Stimulated activated CD4-positive, alpha-beta T cell treated with anti-CD3 and anti-CD28 coated beads, TNF-alpha, amount 100 ng/mL, for 24 hours (primary cell): Measurements from ENCODE around the gene ZMYM4.

Source experiments
- DNase-seq, 3 experiments: peaks; one replicate each; pipeline ENCODE4 v3.0.0-alpha.2; 2020; ENCODE audit warnings: low read depth in 3 of 3

The ZMYM4 gene

GRCh38 chr1:35274197-35274596 lies 5.7 kb downstream of the ZMYM4 start:
- no peak for DNase-seq

- DNase-seq = no peak
Observed at GRCh38 chr1:35278886-35279554, 10.5 kb downstream of the ZMYM4 start.

DNA sequence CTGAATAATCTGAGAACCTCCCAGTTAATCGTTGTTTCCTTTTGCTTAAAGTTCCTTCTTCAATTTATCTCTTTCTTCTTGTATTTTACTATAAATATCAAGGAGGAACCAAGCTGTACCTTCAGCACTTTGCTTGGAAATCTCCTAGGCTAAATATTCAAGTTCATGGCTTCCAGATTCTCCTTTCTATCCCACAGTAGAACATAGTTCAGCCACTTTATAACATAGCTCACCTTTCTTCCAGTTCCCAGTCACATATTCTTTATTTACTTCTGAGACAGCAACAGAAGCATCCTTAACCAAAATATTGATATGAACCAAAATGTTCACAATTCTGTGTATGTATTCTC lies 11.0 kb downstream of the ZMYM4 start:
- DNase-seq = no peak

DNA sequence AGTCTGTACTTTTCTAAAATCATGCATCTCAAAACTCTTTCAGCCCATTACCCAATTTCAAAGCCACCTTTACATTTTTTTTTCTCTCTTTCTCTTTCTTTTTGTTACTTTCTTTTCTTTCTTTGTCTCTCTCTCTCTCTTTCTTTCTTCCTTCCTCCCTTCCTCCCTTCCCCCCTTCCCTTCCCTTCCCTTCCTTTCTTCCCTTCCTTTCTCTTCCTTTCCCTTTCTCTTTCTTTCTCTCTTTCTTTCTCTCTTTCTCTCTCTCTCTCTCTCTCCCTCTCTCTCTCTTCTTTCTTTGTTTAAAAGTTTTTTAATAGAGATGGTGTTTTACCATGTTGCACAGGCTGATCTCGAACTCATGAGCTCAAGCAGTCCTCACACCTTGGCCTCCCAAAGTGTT lies 11.5 kb downstream of the ZMYM4 start:
- DNase-seq = no peak

DNA sequence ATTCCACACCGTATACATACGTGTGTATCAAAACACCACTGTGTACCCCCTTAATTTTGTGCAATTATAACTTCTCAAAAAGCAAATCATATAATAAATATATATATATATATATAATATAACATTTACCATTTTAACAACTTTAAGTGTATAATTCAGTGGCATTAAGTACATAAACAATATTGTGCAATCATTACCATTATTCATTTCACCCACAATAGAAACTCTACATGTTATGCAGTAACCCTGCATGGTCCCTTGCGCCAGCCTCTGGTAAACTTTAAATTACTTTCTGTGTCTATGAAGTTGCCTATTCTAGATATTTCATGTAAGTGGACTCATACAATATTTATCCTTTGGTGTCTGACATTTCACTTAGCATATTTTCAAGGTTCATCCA lies 13.1 kb downstream of the ZMYM4 start:
- DNase-seq = no peak

DNA sequence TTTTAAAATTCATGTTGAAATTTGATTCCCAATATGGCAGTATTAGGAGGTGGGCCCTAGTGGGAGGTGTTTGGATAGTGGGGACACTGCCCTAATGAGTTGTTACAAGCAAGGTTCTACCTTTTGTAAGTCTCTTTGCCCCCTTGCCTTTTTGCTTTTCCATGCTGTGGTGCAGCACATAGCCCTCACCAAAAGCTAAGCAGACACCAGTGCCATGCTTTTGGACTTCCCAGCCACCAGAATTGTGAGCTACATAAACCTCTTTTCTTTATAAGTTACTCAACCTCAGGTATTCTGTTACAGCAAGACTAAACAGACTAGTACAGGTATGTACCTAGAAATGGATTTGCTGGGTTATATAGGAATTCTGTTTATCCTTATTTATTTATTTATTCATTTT lies 13.7 kb downstream of the ZMYM4 start:
- no peak for DNase-seq

DNA sequence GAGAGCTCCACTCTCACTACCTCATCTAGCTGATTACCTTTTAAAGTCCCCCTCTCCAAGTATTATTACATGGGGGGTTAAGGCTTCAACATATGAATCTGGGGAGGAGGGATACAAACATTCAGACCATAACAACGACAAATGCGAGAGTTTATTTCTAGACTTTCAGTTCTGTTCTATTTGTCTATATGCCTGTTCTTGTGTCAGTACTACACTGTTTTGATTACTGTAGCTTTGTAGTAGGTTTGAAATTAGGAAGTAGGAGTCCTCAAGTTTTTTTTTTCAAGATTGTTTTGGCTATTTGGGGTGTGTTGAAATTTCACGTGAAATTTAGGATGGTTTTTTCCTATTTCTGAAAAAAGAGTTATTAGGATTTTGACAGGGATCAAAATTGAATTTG lies 16.3 kb downstream of the ZMYM4 start:
- DNase-seq = no peak

DNA sequence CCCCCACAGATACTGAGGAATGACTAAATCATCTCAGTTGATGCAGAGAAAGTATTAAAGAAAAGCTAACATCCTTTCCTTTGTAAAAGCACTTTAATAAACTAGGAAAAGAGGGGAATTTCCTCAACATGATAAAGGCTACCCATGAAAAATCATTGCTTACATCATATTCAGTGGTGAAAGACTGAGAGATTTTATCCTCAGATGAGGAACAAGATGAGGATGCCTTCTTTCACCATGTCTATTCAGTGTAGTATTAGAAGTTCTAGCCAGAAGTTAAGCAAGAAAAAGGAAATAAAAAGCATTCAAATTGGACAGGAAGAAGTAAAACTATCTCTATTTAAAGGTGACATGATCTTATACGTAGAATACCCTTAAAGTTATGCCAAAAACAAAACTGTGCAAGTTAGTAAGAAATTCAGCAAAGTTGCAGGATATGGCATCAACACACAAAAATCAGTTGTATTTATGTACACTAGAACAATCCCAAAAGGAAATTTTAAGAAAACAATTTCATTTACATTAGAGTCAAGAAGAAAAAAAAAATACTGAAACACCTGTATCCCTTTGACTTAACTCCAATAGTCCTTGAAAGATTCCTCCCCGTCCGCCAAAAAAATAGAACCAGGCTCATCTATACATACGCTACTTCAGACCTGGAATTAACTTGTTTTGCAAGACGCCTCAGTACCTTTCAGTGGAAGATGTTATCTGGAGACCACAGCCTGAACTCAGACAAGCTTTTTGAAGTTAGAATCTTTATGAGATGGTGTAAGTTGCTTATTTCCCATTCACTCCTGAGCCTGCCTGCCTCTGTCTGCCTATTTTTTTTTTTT lies 17.5 kb downstream of the ZMYM4 start:
- no peak for DNase-seq

GRCh38 chr1:35287807-35288640 lies 19.5 kb downstream of the ZMYM4 start:
- DNase-seq = no peak

DNA sequence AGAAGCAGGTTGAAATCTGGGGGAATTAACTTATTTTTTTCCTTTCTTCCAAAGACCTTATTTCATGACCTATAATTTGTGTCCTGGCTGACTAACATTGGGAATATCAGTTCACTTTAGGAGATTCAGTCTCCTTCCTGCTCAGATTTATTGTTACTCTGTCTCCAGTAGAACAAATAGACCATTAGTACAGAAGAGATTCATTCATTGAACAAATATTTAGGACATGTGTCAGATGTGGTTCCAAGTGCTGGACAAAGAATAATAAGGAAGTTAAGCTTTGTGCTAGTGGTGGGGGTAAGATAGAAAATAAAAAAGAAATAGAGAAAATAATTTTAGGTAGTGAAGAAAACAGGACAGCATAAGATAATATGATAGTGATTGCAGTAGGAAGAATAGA lies 20.3 kb downstream of the ZMYM4 start:
- no peak for DNase-seq

GRCh38 chr1:35290452-35290851 lies 21.9 kb downstream of the ZMYM4 start:
- no peak for DNase-seq

DNA sequence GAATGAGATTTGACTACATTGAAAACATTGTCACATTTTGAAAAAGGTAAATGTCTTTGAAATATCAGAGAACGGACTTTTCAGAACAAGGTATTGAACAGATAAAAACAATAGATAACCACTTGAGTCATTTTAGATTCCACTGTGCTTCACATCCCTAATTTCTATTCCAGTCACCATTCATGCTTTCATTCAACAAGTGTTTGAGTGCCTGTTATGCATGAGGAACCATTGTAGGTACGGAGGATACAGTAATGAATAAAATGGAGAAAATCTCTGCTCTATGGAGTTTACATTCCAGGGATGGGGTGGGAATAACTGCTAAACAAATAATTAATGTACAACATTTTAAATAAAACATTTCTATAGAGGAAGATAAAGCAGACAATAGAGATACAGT lies 26.3 kb downstream of the ZMYM4 start:
- DNase-seq = no peak

DNA sequence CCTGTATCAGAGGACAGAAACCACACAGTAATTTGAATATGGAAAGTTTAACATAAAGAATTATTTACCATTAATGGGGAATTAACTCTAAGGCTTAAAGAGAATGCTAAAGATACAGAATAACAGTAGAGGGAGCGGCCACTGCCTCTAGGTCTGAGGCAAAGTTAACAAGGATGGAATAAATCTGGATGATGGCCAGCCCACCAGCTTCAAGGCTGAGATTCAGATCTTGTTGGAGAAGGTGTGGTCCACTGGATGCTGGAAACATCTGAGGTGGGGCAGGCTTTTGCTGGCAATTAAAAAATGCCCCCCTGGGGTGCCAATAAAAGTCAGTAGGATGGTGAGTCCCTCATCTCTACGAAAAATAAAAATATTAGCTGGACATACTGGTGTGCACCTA lies 29.4 kb downstream of the ZMYM4 start:
- DNase-seq = no peak

GRCh38 chr1:35298464-35298863 lies 30.0 kb downstream of the ZMYM4 start:
- DNase-seq = no peak

DNA sequence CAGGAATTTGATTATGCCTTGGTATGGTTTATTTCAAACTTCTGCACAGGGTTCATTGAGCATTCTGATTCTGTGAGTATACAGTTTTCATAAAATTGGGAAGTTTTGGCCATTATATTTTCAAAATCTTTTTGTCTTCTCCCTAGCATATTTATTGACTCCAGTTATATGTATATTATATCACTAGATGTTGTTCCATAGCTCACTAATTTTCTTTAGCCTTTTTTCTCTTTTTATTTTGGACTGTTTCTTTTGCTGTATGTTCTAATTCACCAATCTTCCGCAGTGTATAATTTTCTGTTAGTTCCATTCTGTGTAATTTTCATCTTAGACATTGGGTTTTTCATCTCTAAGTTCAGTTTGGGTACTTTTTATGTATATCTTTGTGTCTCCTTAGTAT lies 31.9 kb downstream of the ZMYM4 start:
- no peak for DNase-seq

GRCh38 chr1:35301674-35302392 lies 33.3 kb downstream of the ZMYM4 start:
- DNase-seq = no peak

DNA sequence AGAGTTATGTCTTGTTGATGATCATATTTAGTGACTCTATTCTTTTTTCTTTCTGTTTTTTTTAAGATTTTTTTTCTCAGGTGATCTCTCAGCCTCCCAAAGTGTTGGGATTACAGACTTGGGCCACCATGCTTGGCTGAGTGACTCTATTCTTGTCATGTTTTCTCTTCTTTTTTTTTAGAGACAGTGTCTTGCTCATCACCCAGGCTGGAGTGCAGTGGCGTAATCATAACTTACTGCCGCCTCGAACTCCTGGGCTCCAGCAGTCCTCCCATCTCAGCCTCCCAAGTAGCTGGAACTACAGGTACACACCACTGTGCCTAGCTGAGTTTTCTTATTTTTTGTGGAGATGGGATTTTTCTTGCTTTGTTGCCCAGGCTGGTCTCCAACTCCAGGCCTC lies 36.9 kb downstream of the ZMYM4 start:
- DNase-seq = no peak

DNA sequence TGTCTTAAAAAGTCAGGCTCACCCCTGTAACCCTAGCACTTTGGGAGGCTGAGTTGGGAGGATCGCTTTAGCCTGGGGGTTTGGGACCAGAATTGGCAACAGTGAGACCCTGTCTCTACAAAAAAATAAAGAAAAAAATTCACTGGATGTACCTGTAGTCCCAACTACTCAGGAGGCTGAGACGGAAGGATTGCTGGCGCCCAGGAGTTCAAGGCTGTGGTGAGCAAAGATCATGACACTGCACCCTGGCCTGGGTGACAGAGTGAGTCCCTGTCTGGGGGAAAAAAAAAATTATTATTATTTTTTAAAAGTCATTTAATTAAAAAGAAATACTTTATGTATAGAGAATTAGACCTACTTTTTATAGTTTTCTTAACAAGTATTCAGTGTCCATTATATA lies 47.1 kb downstream of the ZMYM4 start:
- DNase-seq = no peak

- no peak for DNase-seq
Observed at GRCh38 chr1:35316264-35316663, 47.8 kb downstream of the ZMYM4 start.

- DNase-seq = no peak
Observed at GRCh38 chr1:35319988-35320713, 51.6 kb downstream of the ZMYM4 start.

DNA sequence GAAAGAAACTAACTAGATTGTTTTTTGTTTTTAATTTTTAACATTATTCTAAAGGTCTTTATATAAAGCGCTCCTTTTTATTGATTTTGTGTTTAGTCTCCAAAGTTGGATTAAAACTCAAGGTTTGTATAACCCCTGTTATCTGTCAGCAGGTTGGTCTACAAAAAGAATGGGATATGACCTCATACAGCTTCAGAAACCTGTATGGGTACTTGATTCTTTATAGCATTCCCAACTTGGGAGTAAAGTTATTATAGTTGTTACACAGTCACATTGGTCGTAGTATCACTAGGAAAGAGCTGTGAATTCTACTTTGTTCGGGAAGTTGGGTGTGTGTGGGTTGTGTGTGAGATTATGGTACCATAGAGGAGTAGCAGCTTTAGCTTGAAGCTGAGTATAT lies 52.4 kb downstream of the ZMYM4 start:
- DNase-seq = no peak
